Measurements from ENCODE around the gene SAMD13. TPM values are rescaled to one million over a fixed set of nuclear protein-coding genes. Genes with fewer than 3 reads are reported as not detected.

The SAMD13 gene
- total RNA-seq, 1 experiment from 2014 or later = 2.2 TPM

DNA sequence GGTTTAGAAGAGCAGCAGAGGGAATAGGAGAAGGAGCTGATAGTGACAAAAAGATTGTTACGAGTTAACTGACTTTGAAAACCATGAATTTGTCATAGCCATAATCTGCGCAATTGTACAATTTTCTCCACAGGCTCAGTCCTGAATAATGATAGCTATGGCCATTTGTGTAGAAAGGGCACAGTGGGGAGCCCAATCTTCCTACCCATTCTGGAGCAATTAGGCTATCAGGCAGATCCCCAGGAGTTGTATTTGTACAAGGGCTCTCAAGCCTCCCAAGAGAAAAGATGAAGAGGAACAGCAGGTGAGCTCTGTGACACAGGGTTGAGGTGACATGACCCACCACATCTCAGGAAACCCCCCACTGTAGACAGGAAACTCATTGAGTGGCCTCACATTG, 42.1 kb upstream of the SAMD13 start:
- intact Hi-C loops (cut with micrococcal nuclease; ENCODE audit: unreplicated experiment) = no loop called here
- DNase-seq (ENCODE audit: low read depth, low spot score) = no peak
- H3K27ac ChIP-seq (ENCODE audit: low read length) = no peak overlapping the region
- no peaks in the 10 kb centered on the region for H3K36me3 ChIP-seq (ENCODE audit: control insufficient read depth, insufficient read depth, low read length)
- in situ Hi-C loops (cut with HindIII; ENCODE audit: low pct_unique_long_range_greater_than_20kb, low sequenced_read_pairs) = no loop called here
- H3K9me3 ChIP-seq (ENCODE audit: control insufficient read depth, insufficient read depth, low read depth, low read length) = no peaks in the 10 kb centered on the region
- peaks cover 10% of the 10 kb centered on the region for H3K4me1 ChIP-seq (ENCODE audit: control insufficient read depth, insufficient read depth, low read length)
- H3K4me3 ChIP-seq (ENCODE audit: low read depth in 2 of 2, low read length in 2 of 2) = no peak overlapping the region
- H3K27me3 ChIP-seq (ENCODE audit: control insufficient read depth, insufficient read depth, low read length) = no peaks in the 10 kb centered on the region
- no peak for ATAC-seq
- POLR2A ChIA-PET = no interaction called here
- TF ChIP-seq POLR2AphosphoS5 (IDR thresholded peaks at IDR 0.05; ENCODE audit: low read depth, low read length) (no peak), TCF7L2 (IDR thresholded peaks at IDR 0.05; ENCODE audit: low read depth, low read length) (no peak), SIN3A (IDR thresholded peaks at IDR 0.05; ENCODE audit: borderline replicate concordance, insufficient read depth, low read depth, low read length) (no peak)
- TF ChIP-seq, protein P1, sequence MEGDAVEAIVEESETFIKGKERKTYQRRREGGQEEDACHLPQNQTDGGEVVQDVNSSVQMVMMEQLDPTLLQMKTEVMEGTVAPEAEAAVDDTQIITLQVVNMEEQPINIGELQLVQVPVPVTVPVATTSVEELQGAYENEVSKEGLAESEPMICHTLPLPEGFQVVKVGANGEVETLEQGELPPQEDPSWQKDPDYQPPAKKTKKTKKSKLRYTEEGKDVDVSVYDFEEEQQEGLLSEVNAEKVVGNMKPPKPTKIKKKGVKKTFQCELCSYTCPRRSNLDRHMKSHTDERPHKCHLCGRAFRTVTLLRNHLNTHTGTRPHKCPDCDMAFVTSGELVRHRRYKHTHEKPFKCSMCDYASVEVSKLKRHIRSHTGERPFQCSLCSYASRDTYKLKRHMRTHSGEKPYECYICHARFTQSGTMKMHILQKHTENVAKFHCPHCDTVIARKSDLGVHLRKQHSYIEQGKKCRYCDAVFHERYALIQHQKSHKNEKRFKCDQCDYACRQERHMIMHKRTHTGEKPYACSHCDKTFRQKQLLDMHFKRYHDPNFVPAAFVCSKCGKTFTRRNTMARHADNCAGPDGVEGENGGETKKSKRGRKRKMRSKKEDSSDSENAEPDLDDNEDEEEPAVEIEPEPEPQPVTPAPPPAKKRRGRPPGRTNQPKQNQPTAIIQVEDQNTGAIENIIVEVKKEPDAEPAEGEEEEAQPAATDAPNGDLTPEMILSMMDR (IDR thresholded peaks at IDR 0.05) = no peak
- TF ChIP-seq, protein P2, sequence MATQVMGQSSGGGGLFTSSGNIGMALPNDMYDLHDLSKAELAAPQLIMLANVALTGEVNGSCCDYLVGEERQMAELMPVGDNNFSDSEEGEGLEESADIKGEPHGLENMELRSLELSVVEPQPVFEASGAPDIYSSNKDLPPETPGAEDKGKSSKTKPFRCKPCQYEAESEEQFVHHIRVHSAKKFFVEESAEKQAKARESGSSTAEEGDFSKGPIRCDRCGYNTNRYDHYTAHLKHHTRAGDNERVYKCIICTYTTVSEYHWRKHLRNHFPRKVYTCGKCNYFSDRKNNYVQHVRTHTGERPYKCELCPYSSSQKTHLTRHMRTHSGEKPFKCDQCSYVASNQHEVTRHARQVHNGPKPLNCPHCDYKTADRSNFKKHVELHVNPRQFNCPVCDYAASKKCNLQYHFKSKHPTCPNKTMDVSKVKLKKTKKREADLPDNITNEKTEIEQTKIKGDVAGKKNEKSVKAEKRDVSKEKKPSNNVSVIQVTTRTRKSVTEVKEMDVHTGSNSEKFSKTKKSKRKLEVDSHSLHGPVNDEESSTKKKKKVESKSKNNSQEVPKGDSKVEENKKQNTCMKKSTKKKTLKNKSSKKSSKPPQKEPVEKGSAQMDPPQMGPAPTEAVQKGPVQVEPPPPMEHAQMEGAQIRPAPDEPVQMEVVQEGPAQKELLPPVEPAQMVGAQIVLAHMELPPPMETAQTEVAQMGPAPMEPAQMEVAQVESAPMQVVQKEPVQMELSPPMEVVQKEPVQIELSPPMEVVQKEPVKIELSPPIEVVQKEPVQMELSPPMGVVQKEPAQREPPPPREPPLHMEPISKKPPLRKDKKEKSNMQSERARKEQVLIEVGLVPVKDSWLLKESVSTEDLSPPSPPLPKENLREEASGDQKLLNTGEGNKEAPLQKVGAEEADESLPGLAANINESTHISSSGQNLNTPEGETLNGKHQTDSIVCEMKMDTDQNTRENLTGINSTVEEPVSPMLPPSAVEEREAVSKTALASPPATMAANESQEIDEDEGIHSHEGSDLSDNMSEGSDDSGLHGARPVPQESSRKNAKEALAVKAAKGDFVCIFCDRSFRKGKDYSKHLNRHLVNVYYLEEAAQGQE (IDR thresholded peaks at IDR 0.05; ENCODE audit: insufficient read depth in 1 of 2, low read depth in 2 of 2, low read length in 1 of 2) = no peak
- CTCF ChIA-PET = no interaction called here
- BruUV-seq (replicated peaks) = no TSS peak

DNA sequence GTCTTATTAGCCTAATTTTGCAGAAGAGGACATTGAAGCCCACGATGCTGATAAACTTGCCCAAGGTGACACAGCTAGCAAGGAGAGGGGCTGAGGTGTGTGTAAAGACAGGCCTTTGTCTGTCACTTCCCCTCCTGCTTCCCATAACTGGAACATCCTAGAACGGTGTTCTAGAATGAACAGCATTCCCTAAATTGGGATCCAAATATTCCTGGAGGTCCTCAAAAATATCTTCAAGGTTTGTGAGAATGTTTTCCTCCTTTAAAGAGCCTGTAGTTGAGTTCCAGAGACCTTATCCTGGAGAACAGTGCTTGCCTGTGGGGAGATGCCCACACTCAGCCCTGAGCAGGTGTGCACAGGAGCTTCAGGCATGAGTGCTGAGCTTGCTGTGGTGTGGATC, 41.5 kb upstream of the SAMD13 start:
- no peak for ATAC-seq

More for the DNA sequence above, 41.5 kb upstream of the SAMD13 start:
- no TSS peak for BruUV-seq (replicated peaks)
- POLR2A ChIA-PET = no interaction called here
- H3K36me3 ChIP-seq (ENCODE audit: control insufficient read depth, insufficient read depth, low read length) = no peaks in the 10 kb centered on the region
- intact Hi-C loops (cut with micrococcal nuclease; ENCODE audit: unreplicated experiment) = no loop called here
- CTCF ChIA-PET = no interaction called here
- no peaks in the 10 kb centered on the region for H3K27me3 ChIP-seq (ENCODE audit: control insufficient read depth, insufficient read depth, low read length)
- no peak overlapping the region for H3K27ac ChIP-seq (ENCODE audit: low read length)
- TF ChIP-seq, protein P2 (IDR thresholded peaks at IDR 0.05; ENCODE audit: insufficient read depth in 1 of 2, low read depth in 2 of 2, low read length in 1 of 2) = no peak
- TF ChIP-seq, protein P1 (IDR thresholded peaks at IDR 0.05) = no peak
- no peak for TF ChIP-seq POLR2AphosphoS5 (IDR thresholded peaks at IDR 0.05; ENCODE audit: low read depth, low read length)
- no peak for TF ChIP-seq TCF7L2 (IDR thresholded peaks at IDR 0.05; ENCODE audit: low read depth, low read length)
- no peak for TF ChIP-seq SIN3A (IDR thresholded peaks at IDR 0.05; ENCODE audit: borderline replicate concordance, insufficient read depth, low read depth, low read length)
- peaks cover 5% of the 10 kb centered on the region for H3K4me1 ChIP-seq (ENCODE audit: control insufficient read depth, insufficient read depth, low read length)
- in situ Hi-C loops (cut with HindIII; ENCODE audit: low pct_unique_long_range_greater_than_20kb, low sequenced_read_pairs) = no loop called here
- DNase-seq (ENCODE audit: low read depth, low spot score) = no peak
- no peaks in the 10 kb centered on the region for H3K9me3 ChIP-seq (ENCODE audit: control insufficient read depth, insufficient read depth, low read depth, low read length)
- H3K4me3 ChIP-seq (ENCODE audit: low read depth in 2 of 2, low read length in 2 of 2) = no peak overlapping the region

Measured in Panc1 (cell line).